Uterus (tissue), 4 donors: ENCODE results near the gene CCDC28B. TPM values are rescaled to one million over a fixed set of nuclear protein-coding genes. Genes with fewer than 3 reads are reported as not detected.

Experiments
- DNase-seq, 2 donors: peaks; one replicate each; pipeline ENCODE4 v3.0.0-alpha.2; 2019 to 2020
- H3K27ac ChIP-seq, 2 donors: fragments of 200-600 bp; sonication (generic); 1 replicate in 1 of 2; 2 replicates in 1 of 2; pipeline ENCODE4 v1.5.1; 2016 to 2018
- H3K27me3 ChIP-seq, 2 donors: fragments of 200-600 bp; sonication (generic); one replicate each; pipeline ENCODE4 v1.5.1; 2018 to 2019; ENCODE audit warnings: control low read depth in 1 of 2
- H3K36me3 ChIP-seq, 2 donors: fragments of 200-600 bp; sonication (generic); one replicate each; pipeline ENCODE4 v1.5.1; 2019; ENCODE audit warnings: control low read depth in 1 of 2
- H3K4me1 ChIP-seq, 2 donors: fragments of 200-600 bp; sonication (generic); one replicate each; pipeline ENCODE4 v1.5.1; 2018 to 2019; ENCODE audit warnings: control low read depth in 1 of 2
- H3K4me3 ChIP-seq, 2 donors: fragments of 200-600 bp; sonication (generic); 1 replicate in 1 of 2; 2 replicates in 1 of 2; pipeline ENCODE4 v1.5.1; 2018 to 2019; ENCODE audit warnings: mild to moderate bottlenecking in 1 of 2
- H3K9me3 ChIP-seq, 2 donors: fragments of 200-600 bp; sonication (generic); one replicate each; pipeline ENCODE4 v1.5.1; 2019; ENCODE audit warnings: control low read depth in 1 of 2
- POLR2A ChIP-seq, 2 donors: fragments of 450-650 bp; IDR thresholded peaks; one replicate each; pipeline ENCODE4 v1.6.1; 2016; ENCODE audit warnings: antibody characterized with exemption in 2 of 2, mild to moderate bottlenecking in 1 of 2, moderate library complexity in 1 of 2
- intact Hi-C: fragments of 100-400 bp; cut with DNase I; formaldehyde crosslinking; loops from one replicate; pipeline ENCODE4 v1.15.1; 2023; ENCODE audit warnings: low total_unique reads
- total RNA-seq, 4 donors: library from RNA; depleted of rRNA in 3 of 4; stranded (reverse); fragments of >200 nt in 3 of 4; gene quantifications; one replicate each; pipeline versions ENCODE4 v1.1.0 to v1.2.4, GENCODE V29; 2014 to 2023
- TF ChIP-seq, protein P1 (sequence below), 4 experiments: fragments of 200-600 bp in 2 of 4; fragments of 450-650 bp in 2 of 4; sonication (generic) in 2 of 4; IDR thresholded peaks; one replicate each; pipeline ENCODE4 v1.5.1; 2016 to 2019; ENCODE audit warnings: antibody characterized with exemption in 4 of 4, mild to moderate bottlenecking in 2 of 4, moderate library complexity in 1 of 4
- donor health status: DM: yes; HTN: yes; CAD: no.

The CCDC28B gene
- total RNA-seq, 4 donors from 2014 or later = 3.5 to 21.5 (median 7.4) TPM; not detected in 1

DNA sequence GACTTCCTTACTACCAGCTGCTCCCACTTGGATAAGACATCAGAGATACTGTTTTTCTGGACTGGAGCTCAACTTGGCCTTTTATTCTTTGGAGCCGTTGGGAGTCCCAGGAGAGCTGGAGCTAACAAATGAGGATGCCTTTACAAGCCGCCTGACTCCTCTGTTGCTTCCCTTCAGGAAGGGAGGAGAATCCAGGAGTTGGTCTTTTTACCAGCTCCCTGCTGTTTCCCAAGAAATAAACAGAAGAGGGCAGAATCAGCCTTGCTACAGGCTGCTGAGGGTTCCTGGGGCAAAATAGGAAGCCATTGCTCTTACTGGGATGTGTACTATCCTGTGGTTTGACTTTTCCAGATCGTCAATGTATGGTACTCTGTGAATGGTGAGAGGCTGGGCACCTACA lies 23.3 kb downstream of the CCDC28B start:
- TF ChIP-seq POLR2A (IDR thresholded peaks at IDR 0.05) = no peak
- TF ChIP-seq, protein P1, sequence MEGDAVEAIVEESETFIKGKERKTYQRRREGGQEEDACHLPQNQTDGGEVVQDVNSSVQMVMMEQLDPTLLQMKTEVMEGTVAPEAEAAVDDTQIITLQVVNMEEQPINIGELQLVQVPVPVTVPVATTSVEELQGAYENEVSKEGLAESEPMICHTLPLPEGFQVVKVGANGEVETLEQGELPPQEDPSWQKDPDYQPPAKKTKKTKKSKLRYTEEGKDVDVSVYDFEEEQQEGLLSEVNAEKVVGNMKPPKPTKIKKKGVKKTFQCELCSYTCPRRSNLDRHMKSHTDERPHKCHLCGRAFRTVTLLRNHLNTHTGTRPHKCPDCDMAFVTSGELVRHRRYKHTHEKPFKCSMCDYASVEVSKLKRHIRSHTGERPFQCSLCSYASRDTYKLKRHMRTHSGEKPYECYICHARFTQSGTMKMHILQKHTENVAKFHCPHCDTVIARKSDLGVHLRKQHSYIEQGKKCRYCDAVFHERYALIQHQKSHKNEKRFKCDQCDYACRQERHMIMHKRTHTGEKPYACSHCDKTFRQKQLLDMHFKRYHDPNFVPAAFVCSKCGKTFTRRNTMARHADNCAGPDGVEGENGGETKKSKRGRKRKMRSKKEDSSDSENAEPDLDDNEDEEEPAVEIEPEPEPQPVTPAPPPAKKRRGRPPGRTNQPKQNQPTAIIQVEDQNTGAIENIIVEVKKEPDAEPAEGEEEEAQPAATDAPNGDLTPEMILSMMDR (IDR thresholded peaks at IDR 0.05) = no peak
- H3K4me3 ChIP-seq = no peak overlapping the region
- H3K27me3 ChIP-seq = no peaks in the 10 kb centered on the region
- peaks cover 4 to 18% of the 10 kb centered on the region in 2 donors for H3K4me1 ChIP-seq
- H3K27ac ChIP-seq = peak overlapping the region; percentile 89 to 98
- intact Hi-C loops = no loop called here
- DNase-seq = no peak
- H3K9me3 ChIP-seq = no peaks in the 10 kb centered on the region
- no peaks in the 10 kb centered on the region for H3K36me3 ChIP-seq

DNA sequence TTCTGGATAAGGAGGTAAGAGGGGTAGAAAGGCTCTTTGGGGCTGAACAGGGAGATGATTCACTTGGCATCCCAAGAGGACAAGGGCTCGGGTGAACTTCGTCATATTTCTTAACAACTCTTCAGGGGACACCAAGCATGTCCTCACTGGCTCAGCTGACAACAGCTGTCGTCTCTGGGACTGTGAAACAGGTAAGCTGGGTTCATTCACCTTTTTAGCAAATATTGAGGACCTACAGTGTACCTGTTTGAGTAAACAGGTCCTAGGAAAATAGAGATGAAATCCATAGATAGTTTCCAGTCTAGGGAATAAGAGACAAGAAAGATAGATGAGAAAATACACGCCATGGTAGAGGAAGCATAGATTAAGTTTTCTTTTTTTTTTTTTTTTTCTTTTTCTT lies 23.9 kb downstream of the CCDC28B start:
- no peak for TF ChIP-seq POLR2A (IDR thresholded peaks at IDR 0.05)
- TF ChIP-seq, protein P1 (IDR thresholded peaks at IDR 0.05) = no peak
- H3K4me1 ChIP-seq = peaks cover 4 to 18% of the 10 kb centered on the region in 2 donors
- H3K9me3 ChIP-seq = no peaks in the 10 kb centered on the region
- H3K4me3 ChIP-seq = no peak overlapping the region
- H3K27me3 ChIP-seq = no peaks in the 10 kb centered on the region
- H3K36me3 ChIP-seq = no peaks in the 10 kb centered on the region
- no peak for DNase-seq
- H3K27ac ChIP-seq = no peak overlapping the region
- intact Hi-C loops = no loop called here

DNA sequence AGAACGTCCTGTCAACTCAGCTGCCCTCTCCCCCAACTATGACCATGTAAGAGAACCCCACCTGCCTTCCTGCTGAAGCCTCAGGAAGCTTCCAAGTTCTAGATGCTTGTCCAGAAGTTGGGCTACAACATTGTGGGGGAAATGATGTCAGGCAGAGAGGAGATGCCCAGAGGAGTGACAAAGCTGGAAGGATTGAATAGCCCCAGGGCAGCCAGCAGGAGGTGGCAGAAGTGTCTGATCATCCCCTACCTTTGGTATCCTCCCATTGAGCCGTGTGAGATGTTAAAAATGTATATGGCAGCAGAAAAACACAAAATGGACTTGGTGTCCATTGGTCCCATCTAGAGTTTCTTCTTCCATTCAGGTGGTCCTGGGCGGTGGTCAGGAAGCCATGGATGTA lies 28.4 kb downstream of the CCDC28B start:
- Histone ChIP-seq H3K9me3 (no peaks in the 10 kb centered on the region), H3K27me3 (no peaks in the 10 kb centered on the region), H3K27ac (no peak overlapping the region), H3K36me3 (no peaks in the 10 kb centered on the region), H3K4me3 (no peak overlapping the region), H3K4me1 (peaks cover 0 to 4% of the 10 kb centered on the region in 2 donors)
- intact Hi-C loops = no loop called here
- DNase-seq = no peak
- no peak for TF ChIP-seq POLR2A (IDR thresholded peaks at IDR 0.05)
- TF ChIP-seq, protein P1 (IDR thresholded peaks at IDR 0.05) = no peak

DNA sequence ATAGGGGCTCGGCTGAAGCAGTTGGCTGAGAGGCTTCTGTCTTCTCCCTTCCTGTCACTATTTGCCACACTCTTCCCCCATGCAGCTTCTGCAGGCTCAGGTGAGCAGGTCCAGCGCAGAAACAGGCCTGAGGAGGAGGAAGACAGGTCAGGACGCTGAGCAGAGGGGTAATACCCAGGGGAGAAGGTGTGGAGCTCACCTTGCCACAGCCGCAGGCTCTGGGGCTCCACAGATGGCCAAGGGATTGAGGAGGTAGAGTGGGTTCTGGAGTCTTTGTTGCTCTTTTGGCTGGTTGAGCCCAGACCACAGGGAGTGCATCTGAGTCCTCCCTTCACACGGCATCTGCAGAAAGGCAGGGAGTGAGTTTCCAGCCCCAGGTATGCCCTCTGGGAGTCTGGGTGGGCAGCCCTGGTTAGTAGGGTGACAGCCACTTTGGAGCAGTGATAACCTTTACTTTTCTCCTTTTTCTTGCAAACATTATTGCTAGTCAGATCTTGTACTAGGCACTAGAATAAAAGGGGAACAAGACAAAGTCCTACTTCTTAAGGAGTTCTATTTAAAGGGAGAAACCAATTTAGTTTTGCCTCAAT lies 31.5 kb downstream of the CCDC28B start:
- no peak for DNase-seq
- TF ChIP-seq, protein P1 (IDR thresholded peaks at IDR 0.05) = no peak
- no peak for TF ChIP-seq POLR2A (IDR thresholded peaks at IDR 0.05)
- no peaks in the 10 kb centered on the region for H3K4me1 ChIP-seq
- no peak overlapping the region for H3K4me3 ChIP-seq
- H3K27ac ChIP-seq = no peak overlapping the region
- H3K9me3 ChIP-seq = no peaks in the 10 kb centered on the region
- intact Hi-C loops = no loop called here
- H3K27me3 ChIP-seq = no peaks in the 10 kb centered on the region
- no peaks in the 10 kb centered on the region for H3K36me3 ChIP-seq

DNA sequence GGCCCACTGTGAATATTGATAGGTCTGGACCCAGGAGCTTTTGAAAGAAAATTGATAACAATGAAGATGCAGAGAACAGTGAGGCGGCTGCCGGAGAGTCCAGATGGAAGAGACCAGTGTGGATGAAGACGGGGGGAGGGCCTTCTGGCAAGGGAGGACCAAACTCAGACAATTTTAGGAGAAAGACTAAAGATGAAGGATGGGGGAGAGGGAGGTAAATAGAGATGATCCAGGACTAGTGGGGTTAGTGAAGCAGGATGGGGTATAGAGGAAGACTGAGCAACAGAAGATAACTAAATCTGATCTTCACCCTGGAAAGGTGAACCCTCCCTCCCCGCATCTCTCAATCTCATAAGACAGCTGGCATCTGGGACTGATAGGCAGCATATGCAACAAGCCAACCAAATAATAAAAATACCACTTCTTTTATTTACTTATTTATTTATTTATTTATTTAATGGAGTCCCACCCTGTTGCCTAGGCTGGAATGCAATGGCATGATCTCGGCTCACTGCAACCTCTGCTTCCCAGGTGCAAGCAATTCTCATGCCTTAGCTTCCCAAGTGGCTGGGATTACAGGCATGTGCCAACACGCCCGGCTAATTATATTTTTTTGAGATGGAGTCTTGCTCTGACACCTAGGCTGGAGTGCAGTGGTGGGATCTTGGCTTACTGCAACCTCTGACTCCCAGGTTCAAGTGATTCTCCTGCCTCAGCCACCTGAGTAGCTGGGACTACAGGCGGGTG lies 32.3 kb downstream of the CCDC28B start:
- Histone ChIP-seq H3K4me1 (no peaks in the 10 kb centered on the region), H3K36me3 (no peaks in the 10 kb centered on the region), H3K4me3 (no peak overlapping the region), H3K27ac (no peak overlapping the region), H3K27me3 (no peaks in the 10 kb centered on the region), H3K9me3 (no peaks in the 10 kb centered on the region)
- TF ChIP-seq, protein P1 (IDR thresholded peaks at IDR 0.05) = no peak
- TF ChIP-seq POLR2A (IDR thresholded peaks at IDR 0.05) = no peak
- intact Hi-C loops = no loop called here
- DNase-seq = no peak
